GM21381 (cell line): ENCODE data around the gene FOXB1.

Source experiments
- ATAC-seq: cut with Tn5 transposase; IDR thresholded peaks from one replicate; pipeline ENCODE4 v1.9.1; 2021; ENCODE audit warnings: mild to moderate bottlenecking, moderate library complexity; ENCODE audit not compliant: unreplicated experiment

The FOXB1 gene

GRCh38 chr15:60017538-60018520 lies 13.7 kb downstream of the FOXB1 start:
- ATAC-seq = no peak

DNA sequence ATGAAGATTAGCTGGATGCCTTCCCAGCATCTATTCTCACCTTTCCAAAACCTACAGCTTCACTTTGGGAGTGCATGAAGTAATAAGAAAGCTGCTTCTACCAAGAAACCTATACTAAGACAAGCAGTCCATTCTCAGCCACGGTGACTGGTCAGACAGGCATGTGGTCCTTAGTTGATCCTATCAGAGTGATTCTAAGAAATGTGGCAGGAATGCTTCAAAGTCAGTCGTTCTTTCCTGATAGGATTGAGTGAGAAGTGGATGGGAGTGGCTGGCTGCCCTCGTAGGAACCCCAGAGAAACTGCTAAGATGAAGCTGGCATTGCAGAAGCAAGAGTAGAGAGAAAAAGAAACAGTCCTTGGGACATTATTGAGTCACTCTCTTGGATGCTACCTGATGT lies 16.6 kb downstream of the FOXB1 start:
- no peak for ATAC-seq

- no peak for ATAC-seq
Observed at GRCh38 chr15:60021589-60022378, 17.7 kb downstream of the FOXB1 start.

DNA sequence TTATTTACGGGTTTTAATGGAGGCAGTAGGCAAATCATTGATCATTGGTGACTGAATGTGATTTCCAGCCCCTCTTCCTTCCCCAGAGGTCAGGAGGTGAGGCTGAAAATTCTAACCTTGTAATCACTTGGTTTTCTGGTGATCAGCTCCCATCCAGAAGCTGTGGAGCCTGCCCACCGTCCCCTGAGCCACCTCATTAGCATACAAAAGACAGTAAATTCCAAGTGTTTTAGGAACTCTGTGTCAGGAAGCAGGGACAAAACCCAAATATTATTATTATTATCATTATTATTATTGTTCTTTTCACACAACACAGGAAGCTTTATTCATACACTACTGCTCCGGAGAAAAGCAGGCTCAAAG lies 18.2 kb downstream of the FOXB1 start:
- ATAC-seq = no peak

DNA sequence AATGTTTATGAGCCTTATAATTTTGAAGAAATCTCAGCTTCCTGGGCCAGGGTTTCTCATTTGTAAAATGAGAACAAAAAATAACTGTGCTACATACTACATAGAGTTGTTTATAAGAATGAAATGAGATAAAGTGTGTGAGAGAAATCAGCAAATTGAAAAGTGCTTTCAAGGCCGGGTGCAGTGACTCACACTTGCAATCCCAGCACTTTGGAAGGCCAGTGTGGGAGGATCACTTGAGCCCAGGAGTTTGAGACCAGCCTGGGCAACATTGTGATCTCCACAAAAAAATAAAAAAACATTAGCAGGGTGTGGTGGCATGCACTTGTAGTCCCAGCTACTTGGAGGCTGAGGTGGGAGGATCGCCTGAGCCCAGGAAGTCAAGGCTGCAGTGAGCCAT lies 22.4 kb downstream of the FOXB1 start:
- no peak for ATAC-seq

GRCh38 chr15:60035344-60035743 lies 31.2 kb downstream of the FOXB1 start:
- no peak for ATAC-seq

- no peak for ATAC-seq
Observed at GRCh38 chr15:60039316-60039715, 35.2 kb downstream of the FOXB1 start.

GRCh38 chr15:60043744-60044435 lies 39.8 kb downstream of the FOXB1 start:
- ATAC-seq = no peak

DNA sequence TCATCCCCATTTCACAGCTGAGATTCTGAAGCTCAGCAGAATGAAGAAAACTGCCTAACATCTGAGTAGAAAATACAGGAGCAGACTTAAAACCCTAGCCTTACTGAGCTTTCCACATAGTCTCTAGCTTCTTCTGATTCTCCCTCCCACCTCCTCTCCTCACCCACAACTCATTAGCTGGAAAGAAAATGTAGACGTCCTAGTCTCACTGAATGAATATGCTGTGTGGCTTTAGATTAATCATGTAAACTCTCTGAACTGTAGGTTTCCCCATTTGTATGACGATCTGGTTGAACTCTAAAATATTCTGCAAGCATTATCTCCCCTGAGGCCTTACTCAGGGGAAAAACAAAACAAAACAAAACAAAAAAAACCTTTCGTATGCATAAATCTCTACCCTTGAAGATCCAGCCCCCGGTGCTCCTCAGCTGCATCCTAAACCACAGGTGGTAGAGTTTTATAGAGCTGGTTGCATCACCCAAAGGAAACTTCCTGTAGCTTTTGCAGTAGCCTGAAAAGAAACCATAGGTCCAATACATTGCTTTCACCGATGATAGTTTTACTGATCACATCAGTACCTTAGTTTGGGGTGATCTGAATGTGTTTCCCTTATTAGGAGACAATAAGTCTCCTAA lies 40.6 kb downstream of the FOXB1 start:
- ATAC-seq = no peak

- no peak for ATAC-seq
Observed at GRCh38 chr15:60047701-60048100, 43.6 kb downstream of the FOXB1 start.

DNA sequence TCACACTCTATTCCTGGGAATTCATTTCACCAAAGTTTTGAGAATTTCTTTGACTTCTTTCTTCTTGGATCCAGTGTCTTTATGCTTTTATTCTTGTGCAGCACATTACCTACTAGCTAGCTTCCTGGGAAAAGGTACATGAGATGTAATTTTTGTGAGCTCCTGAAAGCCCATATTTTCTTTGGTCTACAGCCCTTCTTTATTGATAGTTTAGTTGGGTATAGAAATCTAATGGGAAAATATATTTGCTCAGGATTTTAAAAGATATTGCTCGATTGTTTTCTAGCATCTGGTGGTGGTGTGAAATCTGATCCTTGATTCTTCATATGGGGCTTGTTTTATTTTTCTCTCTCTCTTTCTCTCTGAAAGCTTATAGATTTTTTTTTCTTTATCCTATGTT lies 45.8 kb downstream of the FOXB1 start:
- no peak for ATAC-seq

- ATAC-seq = no peak
Observed at GRCh38 chr15:60052796-60053195, 48.7 kb downstream of the FOXB1 start.

DNA sequence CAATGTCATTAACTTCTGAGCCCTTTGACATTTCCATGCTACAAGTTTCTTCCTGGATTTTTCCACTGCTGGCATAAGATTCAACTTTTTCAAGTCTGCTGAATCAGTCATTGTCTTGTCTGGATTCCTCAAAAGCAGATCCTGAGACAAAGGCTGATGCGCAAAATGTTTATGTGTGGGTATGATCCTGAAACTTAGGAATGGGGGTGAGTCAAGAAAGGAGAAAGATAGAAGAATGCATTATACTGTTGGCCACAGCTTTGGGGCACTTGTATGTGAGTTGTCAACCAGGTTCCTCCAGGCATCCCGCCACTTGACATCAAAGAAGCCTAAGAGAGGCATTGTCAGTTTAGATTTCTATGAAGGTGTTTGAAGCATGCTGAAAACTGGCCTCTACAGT lies 50.4 kb downstream of the FOXB1 start:
- no peak for ATAC-seq
